Measurements from ENCODE around the gene TRPV4.

DNA sequence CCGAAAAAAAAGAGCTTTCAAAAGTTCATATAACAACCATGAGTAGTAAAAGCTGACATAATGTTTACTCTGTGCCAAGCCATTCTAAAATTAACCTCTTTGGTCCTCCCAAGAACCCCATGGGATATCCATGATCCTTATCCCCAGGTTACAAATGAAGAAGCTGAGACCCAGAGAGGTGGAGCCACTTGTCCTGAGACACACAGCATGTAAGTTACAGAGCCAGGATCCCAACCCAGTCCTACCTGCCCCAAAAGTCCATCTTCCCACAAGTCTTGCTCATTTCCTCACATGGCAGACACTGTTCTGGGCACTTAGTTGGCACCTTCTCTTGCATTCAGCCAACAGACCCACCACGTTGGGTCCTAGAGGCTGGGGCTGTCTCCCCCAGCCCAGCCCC lies 37.1 kb downstream of the TRPV4 start:
- no peak for TF ChIP-seq POLR2A (IDR thresholded peaks at IDR 0.05)
- TF ChIP-seq, protein P1, sequence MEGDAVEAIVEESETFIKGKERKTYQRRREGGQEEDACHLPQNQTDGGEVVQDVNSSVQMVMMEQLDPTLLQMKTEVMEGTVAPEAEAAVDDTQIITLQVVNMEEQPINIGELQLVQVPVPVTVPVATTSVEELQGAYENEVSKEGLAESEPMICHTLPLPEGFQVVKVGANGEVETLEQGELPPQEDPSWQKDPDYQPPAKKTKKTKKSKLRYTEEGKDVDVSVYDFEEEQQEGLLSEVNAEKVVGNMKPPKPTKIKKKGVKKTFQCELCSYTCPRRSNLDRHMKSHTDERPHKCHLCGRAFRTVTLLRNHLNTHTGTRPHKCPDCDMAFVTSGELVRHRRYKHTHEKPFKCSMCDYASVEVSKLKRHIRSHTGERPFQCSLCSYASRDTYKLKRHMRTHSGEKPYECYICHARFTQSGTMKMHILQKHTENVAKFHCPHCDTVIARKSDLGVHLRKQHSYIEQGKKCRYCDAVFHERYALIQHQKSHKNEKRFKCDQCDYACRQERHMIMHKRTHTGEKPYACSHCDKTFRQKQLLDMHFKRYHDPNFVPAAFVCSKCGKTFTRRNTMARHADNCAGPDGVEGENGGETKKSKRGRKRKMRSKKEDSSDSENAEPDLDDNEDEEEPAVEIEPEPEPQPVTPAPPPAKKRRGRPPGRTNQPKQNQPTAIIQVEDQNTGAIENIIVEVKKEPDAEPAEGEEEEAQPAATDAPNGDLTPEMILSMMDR (IDR thresholded peaks at IDR 0.05): no peak
